ENCODE results near the gene EIF4H.
A peak's percentile ranks its signal among the peaks of the same experiment; 100 is the strongest.
"Not testable (repeated sequence)": the region's sequence is repeated elsewhere in the genome, so short reads cannot be mapped to it uniquely, and the experiment has no call there.

EIF4H gene

DNA sequence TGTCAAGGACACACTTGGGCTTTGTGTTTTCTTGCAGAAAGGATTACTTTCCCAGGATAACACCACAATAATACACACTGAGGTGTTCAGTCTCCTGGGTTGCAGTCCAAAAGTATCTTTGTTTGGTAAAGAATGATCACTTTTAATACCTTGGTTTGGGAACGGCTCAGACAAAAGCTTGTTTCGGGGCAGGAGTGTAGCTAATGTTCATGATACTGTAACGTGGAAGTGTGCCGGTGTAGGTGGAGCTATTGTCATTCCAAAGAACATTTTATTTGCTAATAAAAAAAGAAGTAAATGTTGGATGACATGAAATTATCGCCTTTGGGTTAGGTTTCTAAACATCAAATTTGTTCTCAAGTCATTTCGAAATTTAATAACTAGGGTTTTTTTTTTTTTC lies 1.2 kb downstream of the EIF4H start:
- DNase-seq (ENCODE audit: low spot score), result no peak

DNA sequence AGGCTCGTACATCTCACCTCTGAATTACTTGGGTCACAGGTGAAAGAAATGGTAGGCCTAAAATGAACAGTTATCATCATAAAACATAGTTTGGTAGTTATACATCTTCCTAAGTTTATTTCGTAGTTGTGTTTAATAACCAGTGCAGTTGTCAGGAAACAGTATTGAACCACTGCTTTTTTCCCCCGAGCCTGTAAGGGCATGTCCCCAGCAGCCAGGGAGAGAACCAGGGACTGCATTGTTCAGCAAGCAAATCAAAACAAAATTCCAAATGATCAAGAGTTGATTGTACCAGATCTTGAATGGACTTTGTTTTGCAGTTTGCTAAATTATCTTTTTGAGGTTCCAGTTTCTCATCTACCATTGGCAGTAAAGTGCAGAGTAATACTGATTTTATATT lies 2.4 kb downstream of the EIF4H start:
- DNase-seq (ENCODE audit: low spot score), result no peak

DNA sequence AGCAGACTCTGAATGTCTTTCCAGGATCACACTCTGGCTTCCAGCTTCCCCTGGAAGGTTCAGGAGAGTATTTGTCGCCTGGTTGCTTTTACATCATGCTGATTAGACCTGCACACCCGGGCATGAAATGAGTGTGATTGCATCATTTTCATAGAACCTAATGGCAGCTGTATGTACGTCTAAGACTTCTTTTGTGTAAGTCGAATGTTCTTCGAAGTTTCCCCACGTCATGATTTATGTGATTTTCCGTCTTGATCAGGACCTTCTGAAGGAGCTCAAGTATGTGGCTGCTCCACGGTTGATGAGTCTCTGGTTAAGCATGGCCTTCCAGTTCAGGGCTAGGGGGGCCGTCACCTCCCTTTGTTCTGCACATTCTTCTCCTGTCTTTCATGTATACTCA lies 4.5 kb downstream of the EIF4H start:
- DNase-seq (ENCODE audit: low spot score), result no peak

DNA sequence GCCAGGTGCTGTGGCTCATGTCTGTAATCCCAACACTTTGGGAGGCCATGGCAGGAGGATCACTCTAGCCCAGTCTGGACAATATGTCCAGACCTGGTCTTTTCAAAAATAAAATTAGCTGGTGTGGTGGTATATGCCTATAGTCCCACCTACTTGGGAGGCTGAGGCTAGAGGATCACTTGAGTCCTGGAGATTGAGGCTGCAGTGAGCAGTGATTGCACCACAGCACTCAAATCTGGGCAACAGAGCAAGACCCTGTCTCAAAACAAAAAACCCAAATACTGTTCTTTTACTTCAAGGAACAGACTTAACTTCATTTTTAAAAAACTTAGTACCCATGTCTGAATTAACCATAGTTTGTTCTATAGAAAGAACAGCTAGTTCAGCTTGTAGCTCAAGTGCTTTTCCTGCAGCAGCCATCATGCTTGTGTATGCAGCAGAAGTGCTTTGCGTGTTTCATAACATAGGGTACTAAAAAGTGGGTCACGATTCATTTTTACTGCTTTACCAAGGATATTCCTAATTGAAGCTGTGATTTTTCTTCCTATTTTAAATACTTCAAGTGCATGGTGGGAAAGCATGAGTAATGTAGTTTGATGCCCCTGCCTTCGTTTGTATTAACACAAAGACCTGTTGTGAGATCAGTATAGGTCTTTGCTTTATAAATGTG lies 5.9 kb downstream of the EIF4H start:
- no peak for DNase-seq (ENCODE audit: low spot score)

DNA sequence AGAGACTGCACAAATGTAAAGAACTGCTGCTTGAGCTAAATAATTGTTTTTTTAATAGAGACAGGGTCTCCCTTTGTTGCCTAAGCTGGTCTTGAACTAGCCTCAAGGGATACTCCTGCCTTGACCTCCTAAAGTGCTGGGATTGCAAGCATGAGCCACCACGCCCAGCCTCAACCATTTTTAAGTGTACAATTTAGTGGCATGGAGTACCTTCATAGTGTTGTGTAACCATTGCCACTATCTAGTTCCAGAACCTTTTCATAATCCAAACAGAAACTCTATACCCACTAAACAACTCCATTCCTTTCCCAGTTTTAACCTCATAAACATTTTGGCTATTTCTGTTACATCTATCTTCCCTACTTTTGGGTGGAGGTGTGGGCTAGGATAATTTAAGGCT lies 6.7 kb downstream of the EIF4H start:
- no peak for DNase-seq (ENCODE audit: low spot score)

DNA sequence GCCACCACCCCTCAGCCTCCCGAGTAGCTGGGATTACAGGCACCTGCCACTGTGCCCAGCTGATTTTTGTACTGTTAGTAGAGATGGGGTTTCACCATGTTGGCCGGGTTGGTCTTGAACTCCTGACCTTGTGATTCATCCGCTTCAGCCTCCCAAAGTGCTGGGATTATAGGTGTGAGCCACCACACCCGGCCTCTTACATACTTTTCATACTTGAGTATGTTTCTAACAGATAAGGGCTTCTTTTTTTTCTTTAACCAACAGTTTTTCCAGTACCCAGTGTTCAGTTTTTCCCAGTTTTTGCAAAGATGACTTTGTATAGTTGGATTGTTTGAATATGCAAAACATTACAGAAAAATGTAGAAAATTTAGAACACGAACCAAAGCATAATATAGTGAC lies 7.7 kb downstream of the EIF4H start:
- DNase-seq (ENCODE audit: low spot score), result no peak

DNA sequence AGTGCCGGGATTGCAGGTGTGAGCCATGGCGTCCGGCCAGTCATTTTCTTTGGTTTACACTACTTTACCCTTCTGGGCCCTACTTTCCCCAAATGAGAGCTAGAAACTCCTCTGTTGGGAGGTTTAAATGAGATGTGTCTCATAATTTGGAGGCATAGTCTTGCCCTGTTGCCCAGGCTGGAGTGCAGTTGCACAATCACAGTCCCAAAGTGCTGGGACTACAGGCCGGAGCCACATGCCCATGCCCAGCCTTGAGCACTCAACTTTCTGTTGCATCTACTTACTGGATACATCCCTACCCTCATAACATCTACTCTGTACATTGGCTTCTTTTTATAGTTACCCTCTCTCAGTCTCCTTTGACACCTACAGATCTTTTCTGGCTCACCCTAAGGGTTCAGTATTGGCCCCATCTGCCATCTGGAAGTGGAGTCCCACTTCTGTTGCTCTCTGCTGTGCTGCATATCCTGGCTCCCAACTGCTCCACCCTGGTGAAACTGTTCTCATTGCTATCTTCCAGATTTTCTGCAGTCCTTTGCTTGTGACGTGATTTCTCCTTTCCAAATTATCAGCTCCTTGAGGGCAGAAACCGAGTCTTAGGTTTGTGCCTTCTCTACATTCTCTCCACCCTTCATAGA lies 8.4 kb downstream of the EIF4H start:
- no peak for DNase-seq (ENCODE audit: low spot score)

DNA sequence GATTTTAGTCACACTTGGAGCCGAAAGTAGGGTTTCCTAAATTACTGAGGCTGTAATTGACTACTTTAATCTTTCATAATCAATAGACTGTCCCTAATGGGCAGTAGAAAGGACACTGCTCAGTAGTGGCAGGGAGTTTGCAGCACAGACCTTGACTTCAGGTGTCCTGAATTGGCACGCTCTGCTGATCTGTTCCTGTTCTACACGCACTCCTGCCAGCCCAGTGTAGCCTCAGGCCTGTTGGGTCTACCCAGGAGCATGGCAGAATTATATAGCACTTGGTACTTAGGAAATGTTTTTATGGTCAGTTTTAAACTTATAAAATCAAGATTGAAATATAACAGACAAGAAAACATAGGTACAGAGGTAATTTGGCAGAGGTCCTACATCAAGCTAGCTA lies 9.0 kb downstream of the EIF4H start:
- no peak for DNase-seq (ENCODE audit: low spot score)

DNA sequence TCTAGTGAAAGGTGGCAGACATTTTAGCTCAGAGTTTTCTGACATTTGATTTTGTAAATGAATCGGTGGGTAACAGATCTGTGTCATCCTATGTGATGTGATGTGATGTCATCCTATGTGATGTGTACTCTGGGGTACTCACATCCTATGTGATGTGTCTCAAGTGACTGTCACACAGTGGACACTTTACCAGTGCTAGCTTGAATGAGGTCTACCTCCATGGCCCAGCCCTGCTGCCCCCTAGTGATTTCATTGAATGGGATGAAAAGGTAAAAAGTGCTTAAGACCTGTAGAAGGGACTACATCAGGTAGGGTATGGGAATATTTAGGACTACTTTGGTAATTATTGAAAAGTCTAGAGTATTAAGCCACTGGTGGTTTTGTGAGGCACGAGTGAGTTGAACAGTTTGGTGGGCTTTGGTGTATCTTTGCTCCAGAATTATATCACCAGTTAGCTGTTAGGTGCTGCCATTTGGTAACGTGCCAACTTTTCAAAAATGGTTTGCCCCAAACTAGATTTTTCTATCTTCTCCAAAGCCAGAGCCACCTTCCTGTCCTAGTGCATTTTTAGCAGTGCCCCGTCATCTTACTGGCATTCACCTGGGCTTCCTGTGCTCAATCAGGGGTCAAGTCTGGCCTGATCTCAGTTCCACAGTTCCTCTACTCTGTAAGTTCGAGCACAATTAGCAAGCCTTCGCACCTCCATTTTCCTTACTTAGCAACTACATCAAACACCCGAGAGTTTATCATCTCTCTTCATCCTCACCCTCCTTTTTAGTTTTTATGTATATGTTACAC lies 9.7 kb downstream of the EIF4H start:
- peak; percentile 7 for DNase-seq (ENCODE audit: low spot score)

DNA sequence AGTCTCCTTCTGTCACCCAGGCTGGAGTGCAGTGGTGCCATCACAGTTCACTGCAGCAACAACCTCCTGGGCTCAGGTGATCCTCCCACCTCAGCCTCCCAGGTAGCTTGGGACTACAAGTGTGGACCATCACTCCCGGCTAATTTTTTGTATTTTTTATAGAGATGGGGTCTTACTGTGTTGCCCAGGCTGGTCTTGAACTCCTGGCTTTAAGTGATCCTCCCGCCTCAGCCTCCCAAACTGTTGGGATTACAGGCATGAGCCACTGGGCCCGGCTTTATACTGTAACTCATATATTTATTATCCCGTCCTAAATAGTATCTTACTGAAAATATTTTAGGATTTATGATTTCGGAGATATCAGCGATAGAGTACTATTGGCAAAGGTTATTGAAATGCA lies 10.9 kb downstream of the EIF4H start:
- no peak for DNase-seq (ENCODE audit: low spot score)

DNA sequence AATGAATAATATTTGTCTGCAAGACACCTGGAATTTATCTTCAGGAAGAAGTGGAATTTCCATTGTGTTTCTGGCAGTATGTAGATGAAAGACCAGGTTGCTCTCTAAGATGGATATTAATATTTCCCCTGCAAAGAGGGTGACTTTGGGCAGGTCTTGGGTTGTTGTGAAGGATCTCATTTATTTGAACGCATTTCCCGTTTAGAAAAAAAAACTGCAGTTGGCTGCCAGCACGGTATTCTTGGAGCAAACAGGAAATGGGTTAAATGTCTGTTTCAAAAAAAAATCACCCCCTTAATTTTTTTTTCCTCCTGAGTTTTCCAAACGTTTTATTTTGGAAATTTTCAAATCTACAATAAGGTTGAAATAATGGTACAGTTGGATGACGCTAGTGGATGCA lies 11.5 kb downstream of the EIF4H start:
- no peak for DNase-seq (ENCODE audit: low spot score)

DNA sequence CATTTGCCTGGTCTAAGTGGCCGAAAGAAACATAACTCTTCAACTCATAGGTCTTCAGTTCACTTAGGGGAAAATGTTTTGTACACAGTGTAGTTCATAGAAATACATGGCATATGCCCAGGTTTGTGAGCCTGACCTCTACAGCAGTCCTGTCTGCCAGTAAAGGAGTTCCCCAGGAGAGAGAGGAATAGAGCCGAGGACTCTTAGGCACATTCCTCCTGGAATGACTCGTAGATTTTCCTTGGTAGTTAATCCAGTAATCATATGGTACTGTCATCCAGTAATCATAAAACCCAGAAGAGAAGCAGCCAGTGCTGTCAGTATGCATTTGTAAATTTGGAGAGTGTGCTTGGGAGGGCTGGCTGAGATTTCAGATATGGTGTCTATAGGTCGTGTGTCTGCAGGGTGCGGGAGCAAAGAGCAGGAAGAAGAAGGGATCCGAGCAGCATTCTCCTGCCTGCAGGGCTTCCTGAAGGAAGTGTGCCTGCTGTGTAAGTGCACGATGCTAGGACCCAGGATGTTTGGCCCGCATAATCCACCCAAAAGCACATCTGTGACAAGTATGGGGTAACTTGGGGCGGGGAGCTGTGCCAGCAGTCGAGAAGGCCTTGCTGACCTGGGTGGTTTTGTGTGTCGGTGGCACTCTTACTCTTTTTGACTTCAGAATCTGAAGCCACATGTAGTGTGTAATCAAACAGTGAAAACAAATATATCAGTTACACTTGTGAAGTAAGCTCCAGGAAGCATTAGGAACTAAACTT lies 13.9 kb downstream of the EIF4H start:
- DNase-seq (ENCODE audit: low spot score), result no peak

DNA sequence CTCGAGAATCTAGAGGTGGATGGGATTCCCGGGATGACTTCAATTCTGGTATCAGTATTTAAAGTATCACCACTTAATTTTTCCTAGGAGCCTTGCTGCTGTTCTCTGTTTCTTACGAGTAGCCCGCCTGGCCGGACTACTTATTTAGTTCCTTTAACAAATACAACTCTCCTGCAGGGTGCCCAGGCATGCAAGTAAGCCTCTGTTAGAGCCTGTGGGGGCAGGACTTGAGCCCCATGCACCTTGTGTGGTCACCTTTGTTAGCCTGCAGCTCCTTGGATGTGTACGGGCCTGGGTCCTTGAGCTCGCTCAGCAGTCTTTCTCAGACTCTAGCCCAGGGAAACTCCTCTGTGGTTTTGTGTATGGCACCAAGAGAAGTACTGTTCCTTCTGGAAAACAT lies 16.1 kb downstream of the EIF4H start:
- DNase-seq (ENCODE audit: low spot score), result no peak

DNA sequence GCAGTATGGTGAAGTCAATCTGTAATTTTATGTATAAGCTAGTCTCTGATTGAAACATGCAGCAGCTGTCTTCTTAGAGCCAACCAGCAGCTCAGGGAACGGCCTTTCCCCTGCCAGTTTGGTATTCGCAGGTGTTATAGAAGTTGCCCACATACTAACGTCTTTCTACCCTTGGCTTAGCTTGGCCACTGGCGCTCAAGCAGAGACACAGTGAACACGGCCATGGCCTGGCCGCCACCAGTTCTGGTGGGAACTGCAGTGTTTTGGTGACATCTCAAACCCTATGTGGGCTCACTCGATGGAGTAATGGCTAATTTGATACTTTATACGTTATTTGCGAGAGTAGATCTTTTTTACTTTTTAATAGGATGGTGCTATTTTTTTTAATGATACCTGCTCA lies 17.1 kb downstream of the EIF4H start:
- DNase-seq (ENCODE audit: low spot score), result no peak

DNA sequence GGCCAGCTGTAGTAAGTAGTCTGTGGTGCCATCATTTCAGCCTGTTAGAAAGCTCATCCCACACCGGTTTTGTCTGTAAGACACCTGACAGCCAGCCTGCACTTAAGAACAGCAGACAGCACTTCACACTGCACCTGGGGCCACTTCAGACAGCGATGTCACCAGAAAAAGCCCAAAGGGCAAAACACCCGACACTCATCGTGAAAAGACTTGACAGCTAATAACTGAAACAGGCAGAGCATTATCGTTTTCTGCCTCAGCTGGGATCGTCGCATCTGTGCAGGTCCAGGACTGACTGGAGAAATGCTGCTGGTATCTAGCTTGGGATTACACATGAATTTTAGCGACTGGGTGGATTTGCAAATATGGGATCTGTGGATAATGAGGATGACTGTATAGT lies 18.9 kb downstream of the EIF4H start:
- no peak for DNase-seq (ENCODE audit: low spot score)

DNA sequence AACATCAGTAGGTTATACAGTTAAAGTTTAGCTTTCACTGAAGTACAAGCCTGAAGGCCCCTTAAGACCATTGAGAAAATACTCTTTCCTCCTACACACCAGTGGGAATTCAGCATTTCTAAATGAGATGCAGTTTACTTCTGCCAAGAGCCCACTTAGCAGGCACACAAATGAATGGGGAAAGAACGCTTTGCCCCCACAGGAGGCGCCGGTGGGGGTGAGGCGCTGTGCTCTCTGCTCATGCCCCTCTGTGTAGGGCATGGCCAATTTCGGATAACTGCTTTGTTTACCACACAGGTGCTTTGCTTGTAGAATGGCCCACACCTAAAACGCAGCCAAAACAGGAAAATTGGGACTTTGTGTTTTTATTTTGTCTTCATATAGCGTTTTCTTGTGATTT lies 19.8 kb downstream of the EIF4H start:
- DNase-seq (ENCODE audit: low spot score), result no peak

DNA sequence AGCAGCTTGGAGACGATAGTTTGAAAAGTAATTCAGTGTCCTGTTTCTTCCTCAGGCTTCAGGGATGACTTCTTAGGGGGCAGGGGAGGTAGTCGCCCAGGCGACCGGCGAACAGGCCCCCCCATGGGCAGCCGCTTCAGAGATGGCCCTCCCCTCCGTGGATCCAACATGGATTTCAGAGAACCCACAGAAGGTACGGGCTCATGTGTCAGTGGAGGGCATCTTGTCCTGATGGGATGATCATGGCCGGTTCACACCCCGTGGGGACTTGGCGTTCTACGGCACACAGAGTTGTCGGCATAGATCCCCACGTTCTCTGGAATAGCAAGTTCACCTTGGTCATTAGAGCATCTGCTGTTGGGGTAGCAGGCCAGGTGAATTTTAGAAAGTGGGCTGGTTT lies 20.5 kb downstream of the EIF4H start:
- DNase-seq (ENCODE audit: low spot score), result no peak

DNA sequence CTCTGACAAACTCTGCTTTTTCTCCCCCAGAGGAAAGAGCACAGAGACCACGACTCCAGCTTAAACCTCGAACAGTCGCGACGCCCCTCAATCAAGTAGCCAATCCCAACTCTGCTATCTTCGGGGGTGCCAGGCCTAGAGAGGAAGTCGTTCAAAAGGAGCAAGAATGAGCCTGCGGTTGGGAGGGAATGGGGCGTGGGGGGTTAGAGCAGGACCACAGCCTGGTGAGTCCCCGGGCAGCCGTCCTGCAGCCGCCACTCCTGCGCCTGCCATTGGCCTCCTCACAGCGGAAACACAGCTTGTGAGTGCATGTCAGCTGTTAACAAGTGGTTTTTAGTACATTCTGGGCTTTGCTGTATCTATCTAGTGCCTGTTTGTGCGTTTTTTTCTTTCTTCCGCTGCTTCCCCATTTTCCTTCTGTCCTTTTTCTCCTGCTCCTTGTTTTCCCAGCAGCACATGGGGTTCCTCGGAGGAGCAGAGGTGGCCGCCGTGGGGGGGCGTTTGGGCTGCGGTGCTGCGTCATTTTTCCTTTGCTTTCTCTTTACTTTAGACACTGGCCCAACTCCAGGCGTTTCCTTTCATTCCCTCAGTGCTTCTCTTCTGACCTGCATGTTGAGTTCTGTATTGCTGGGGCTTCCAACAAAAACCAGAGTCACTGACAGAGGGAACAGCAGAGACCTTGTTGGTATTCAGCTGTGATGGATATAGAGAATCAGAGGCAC lies 21.1 kb downstream of the EIF4H start:
- not testable (repeated sequence) for DNase-seq (ENCODE audit: low spot score)

DNA sequence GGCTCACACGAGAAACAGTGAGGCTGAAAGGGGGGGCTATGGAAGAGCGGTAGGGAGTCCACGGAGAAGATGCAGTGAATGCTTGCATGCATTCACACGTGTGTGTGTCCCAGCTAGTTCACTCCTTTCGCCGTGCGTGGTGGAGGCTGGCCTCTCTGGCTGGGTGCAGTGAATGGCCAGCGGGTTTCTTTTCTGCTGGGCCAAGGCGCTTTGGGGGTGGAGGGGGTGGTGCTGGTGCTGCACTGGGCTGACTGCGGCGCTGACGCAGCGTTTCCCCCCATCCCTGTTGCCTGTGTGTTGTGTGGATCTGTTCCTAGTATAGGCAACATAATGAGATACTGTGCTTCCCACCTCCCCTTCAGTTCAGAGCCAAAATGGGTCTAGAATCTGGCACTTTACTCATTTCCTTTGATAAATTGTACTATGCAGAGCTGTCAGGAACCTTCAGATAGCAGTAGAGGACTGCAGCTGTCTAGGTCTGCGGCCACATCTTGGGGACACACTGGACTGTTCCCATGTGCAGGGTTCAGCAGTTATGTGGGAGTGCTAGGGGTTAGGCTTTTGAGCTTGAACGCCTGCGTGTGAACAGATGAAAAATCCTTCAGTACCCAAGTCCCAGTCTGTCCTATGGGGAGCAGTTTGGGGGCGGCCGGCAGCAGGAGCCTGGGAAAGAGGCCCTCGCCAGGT lies 22.0 kb downstream of the EIF4H start:
- not testable (repeated sequence) for DNase-seq (ENCODE audit: low spot score)

DNA sequence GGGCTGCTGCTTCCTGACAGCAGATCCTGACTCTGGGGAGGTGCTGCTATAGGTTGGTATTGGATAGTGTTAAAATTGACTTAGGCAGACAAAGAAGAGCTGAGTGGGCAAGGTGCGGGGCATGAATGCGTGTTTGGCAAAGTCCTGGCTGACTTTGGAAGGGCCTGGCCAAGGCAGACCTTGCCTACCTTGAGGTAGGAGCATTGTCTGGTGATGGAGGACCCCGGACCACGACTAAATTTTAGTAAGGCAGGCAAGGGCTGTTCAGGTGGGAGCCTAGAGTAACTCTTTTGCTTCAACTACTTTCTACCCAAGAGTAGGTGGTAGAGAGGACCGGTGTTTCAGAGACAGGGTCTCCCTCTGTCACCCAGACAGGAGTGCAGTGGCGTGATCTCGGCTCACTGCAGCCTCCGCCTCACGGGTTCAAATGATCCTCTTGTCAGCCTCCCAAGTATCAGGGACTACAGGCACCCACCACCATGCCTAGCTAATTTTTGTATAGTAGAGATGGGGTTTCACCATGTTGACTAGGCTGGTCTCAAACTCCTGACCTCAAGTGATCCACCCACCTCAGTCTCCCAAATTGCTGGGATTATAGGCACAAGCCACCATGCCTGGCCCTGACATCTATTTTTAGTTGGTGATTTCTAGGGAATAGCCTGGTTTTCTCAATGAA lies 23.4 kb downstream of the EIF4H start:
- DNase-seq (ENCODE audit: low spot score), result no peak

Measured in CD4-positive, alpha-beta T cell treated with Interleukin-6 at 100 ng/mL for 8 hours (primary cell).